Endothelial cell of umbilical vein (primary cell): ENCODE measurements around the gene MNT. TPM values are rescaled to one million over a fixed set of nuclear protein-coding genes. Genes with fewer than 3 reads are reported as not detected.

Experiments
- BruUV-seq: library from RNA; stranded (reverse); fragments of 400-500 nt; replicated peaks from 2 replicates; lab custom pipeline; 2021; lab: Mats Ljungman, UMichigan
- CTCF ChIA-PET: fragments of 300-600, 350-600 bp; sonication (Branson Sonifier 250); formaldehyde crosslinking; loops from one replicate; lab custom pipeline; 2021; ENCODE audit warnings: antibody characterized with exemption, inconsistent platforms; lab: Charles Lee
- POLR2A ChIA-PET: fragments of 300-600, 350-600 bp; sonication (Branson Sonifier 250); formaldehyde crosslinking; loops from one replicate; lab custom pipeline; 2021; ENCODE audit warnings: antibody characterized with exemption, inconsistent platforms; lab: Charles Lee
- DNase-seq: peaks from one replicate; pipeline ENCODE4 v3.0.0-alpha.2; 2011; ENCODE audit warnings: low read depth, low spot score
- FAIRE-seq: peaks from 2 replicates; lab custom pipeline; 2011; peaks lifted over from hg19 to GRCh38; lab: Jason Lieb, UNC
- H2AFZ ChIP-seq: 2 replicates; pipeline ENCODE4 v1.6.0; 2012; ENCODE audit warnings: low read depth, low read length, control low read depth, inconsistent platforms
- H3K27ac ChIP-seq: 2 replicates; pipeline ENCODE4 v1.5.1; 2011; ENCODE audit warnings: low read depth, mild to moderate bottlenecking, control low read depth, low read length, moderate library complexity; ENCODE audit not compliant: insufficient read depth
- H3K27me3 ChIP-seq, 2 experiments: 2 replicates each; pipeline versions ENCODE4 v1.6.0 to v1.6.1; 2011; ENCODE audit warnings: low read length in 2 of 2, mixed read lengths in 1 of 2; ENCODE audit not compliant: control insufficient read depth in 2 of 2, insufficient read depth in 2 of 2
- H3K36me3 ChIP-seq, 2 experiments: 2 replicates in 1 of 2; 3 replicates in 1 of 2; pipeline ENCODE4 v1.5.1; 2011; ENCODE audit warnings: low read length in 2 of 2, mild to moderate bottlenecking in 1 of 2, moderate library complexity in 1 of 2; ENCODE audit not compliant: control insufficient read depth in 2 of 2, insufficient read depth in 2 of 2; ENCODE audit errors: extremely low read depth in 1 of 2
- H3K4me1 ChIP-seq: 3 replicates; pipeline ENCODE4 v1.5.1; 2011; ENCODE audit warnings: mild to moderate bottlenecking, low read length; ENCODE audit not compliant: control insufficient read depth, insufficient read depth; ENCODE audit errors: extremely low read depth
- H3K4me2 ChIP-seq: 2 replicates; pipeline ENCODE4 v1.6.1; 2011; ENCODE audit warnings: low read length, control low read depth, mixed read lengths; ENCODE audit not compliant: insufficient read depth
- H3K4me3 ChIP-seq, 3 experiments: fragments of 200-600 bp in 1 of 3; sonication (generic), shearing (Covaris generic) in 1 of 3; replicated peaks in 1 of 3; 2 replicates each; pipeline ENCODE4 v1.5.1; 2011 to 2016; ENCODE audit warnings: control low read depth in 3 of 3, low read length in 3 of 3, mild to moderate bottlenecking in 2 of 3, inconsistent platforms in 1 of 3, low read depth in 1 of 3, moderate library complexity in 1 of 3; ENCODE audit not compliant: insufficient read depth in 1 of 3
- H3K79me2 ChIP-seq: 2 replicates; pipeline ENCODE4 v1.6.0; 2012; ENCODE audit warnings: low read length, inconsistent platforms; ENCODE audit not compliant: control insufficient read depth, insufficient read depth
- H3K9ac ChIP-seq: replicated peaks from 2 replicates; pipeline ENCODE3; 2011; ENCODE audit warnings: low read length, control low read depth; ENCODE audit not compliant: insufficient read depth; ENCODE audit errors: extremely low read depth
- H3K9me1 ChIP-seq: replicated peaks from 3 replicates; pipeline ENCODE4 v1.6.0; 2011; ENCODE audit warnings: mild to moderate bottlenecking, low read length; ENCODE audit not compliant: control insufficient read depth, insufficient read depth; ENCODE audit errors: extremely low read depth
- H3K9me3 ChIP-seq: replicated peaks from 2 replicates; pipeline ENCODE4 v1.5.1; 2012; ENCODE audit warnings: low read length, inconsistent platforms; ENCODE audit not compliant: control insufficient read depth, insufficient read depth
- H4K20me1 ChIP-seq: replicated peaks from 2 replicates; pipeline ENCODE3; 2011; ENCODE audit warnings: mild to moderate bottlenecking, low read length; ENCODE audit not compliant: control insufficient read depth, insufficient read depth; ENCODE audit errors: extremely low read depth
- CTCF ChIP-seq, 2 donors: IDR thresholded peaks; 1 replicate in 1 of 2; 2 replicates in 1 of 2; pipeline ENCODE4 v1.5.1; 2011; ENCODE audit warnings: low read length in 2 of 2, mild to moderate bottlenecking in 2 of 2, moderate library complexity in 2 of 2, control low read depth in 1 of 2, inconsistent platforms in 1 of 2, low read depth in 1 of 2; ENCODE audit not compliant: insufficient read depth in 1 of 2; ENCODE audit errors: extremely low read depth in 1 of 2
- EZH2 ChIP-seq: IDR thresholded peaks from 2 replicates; pipeline ENCODE4 v1.6.1; 2012; ENCODE audit warnings: borderline replicate concordance, low read depth, mild to moderate bottlenecking, moderate library complexity, low read length, inconsistent platforms; ENCODE audit not compliant: severe bottlenecking
- FOS ChIP-seq: IDR thresholded peaks from 2 replicates; pipeline ENCODE4 v1.6.1; 2011; ENCODE audit warnings: mild to moderate bottlenecking, low read length, moderate library complexity, borderline replicate concordance; ENCODE audit not compliant: insufficient read depth
- GATA2 ChIP-seq: IDR thresholded peaks from 2 replicates; pipeline ENCODE4 v1.7.0; 2011; ENCODE audit warnings: low read depth, mild to moderate bottlenecking, moderate library complexity, mixed read lengths, low read length; ENCODE audit not compliant: insufficient read length, insufficient read depth
- JUN ChIP-seq: IDR thresholded peaks from 2 replicates; pipeline ENCODE4 v1.6.1; 2011; ENCODE audit warnings: borderline replicate concordance, low read depth; ENCODE audit not compliant: insufficient read length, insufficient read depth
- MYC ChIP-seq: IDR thresholded peaks from one replicate; pipeline ENCODE4 v1.6.1; 2011; ENCODE audit warnings: mild to moderate bottlenecking, low read depth, low read length
- POLR2A ChIP-seq: IDR thresholded peaks from 2 replicates; pipeline ENCODE4 v1.6.1; 2012; ENCODE audit warnings: low read depth, mild to moderate bottlenecking, control low read depth, low read length
- POLR2AphosphoS5 ChIP-seq: IDR thresholded peaks from 2 replicates; pipeline ENCODE4 v1.6.1; 2012; ENCODE audit warnings: low read depth, mild to moderate bottlenecking, control low read depth, low read length, moderate library complexity; ENCODE audit not compliant: insufficient read depth
- dilution Hi-C: fragments of 300-500 bp; cut with MboI; formaldehyde crosslinking; loops from one replicate; pipeline ENCODE4 v1.15.0; 2019; ENCODE audit warnings: low sequenced_read_pairs; ENCODE audit not compliant: extremely low pct_ligation_motif_present
- intact Hi-C: fragments of 100-400 bp; cut with micrococcal nuclease; formaldehyde crosslinking; loops from one replicate; pipeline ENCODE4 v1.10.0; 2022
- polyA plus RNA-seq, 4 experiments: library from polyadenylated mRNA; depleted of rRNA in 3 of 4; stranded (reverse) in 3 of 4; unstranded in 1 of 4; fragments of >200 nt; gene quantifications; 2 replicates each; pipeline versions ENCODE4 v1.2.1 to v1.2.3, GENCODE V29; 2011 to 2012; ENCODE audit warnings: missing spikeins in 1 of 4
- total RNA-seq: library from RNA; stranded (reverse); gene quantifications from 2 replicates; pipeline ENCODE4 v1.2.3, GENCODE V29; 2021
- TF ChIP-seq, protein P1 (sequence below): IDR thresholded peaks from 2 replicates; pipeline ENCODE4 v1.6.1; 2011; ENCODE audit not compliant: insufficient read depth, insufficient read length

The MNT gene
- total and polyA plus RNA-seq, 2 donors (not counting 3 experiments of a cell fraction or from before 2014, with no cell fraction given): 4.1 to 21.6 TPM

DNA sequence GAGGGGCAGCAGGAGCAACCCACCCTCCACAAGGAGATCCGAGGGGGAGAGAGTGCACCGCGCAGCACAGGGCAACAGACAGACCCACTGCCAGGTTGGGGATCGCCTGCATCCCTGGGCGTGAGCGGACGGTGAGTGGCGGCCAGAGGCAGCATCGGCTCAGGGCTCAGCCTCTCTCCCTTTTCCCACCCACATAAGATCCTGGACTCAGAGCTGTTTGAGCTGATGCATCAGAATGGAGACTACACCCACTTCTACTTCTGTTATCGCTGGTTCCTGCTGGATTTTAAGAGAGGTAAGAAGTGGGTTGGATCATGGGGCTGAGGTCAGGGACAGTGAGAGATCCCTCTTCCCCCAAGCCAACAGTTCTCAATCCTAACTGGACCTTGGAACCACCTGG, 23.2 kb downstream of the MNT start:
- H3K4me1 ChIP-seq: no peaks in the 10 kb centered on the region
- FAIRE-seq (no peak), DNase-seq (no peak)
- intact Hi-C loops (no loop called here), dilution Hi-C loops (no loop called here)
- no peaks in the 10 kb centered on the region for H3K27me3 ChIP-seq
- no peak overlapping the region for H3K27ac ChIP-seq
- no peaks in the 10 kb centered on the region for H3K79me2 ChIP-seq
- H3K36me3 ChIP-seq: peaks cover 0 to 34% of the 10 kb centered on the region in 2 experiments
- TF ChIP-seq JUN: no peak
- TF ChIP-seq, protein P1, sequence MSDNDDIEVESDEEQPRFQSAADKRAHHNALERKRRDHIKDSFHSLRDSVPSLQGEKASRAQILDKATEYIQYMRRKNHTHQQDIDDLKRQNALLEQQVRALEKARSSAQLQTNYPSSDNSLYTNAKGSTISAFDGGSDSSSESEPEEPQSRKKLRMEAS: no peak
- no peak for TF ChIP-seq MYC
- no peak for TF ChIP-seq POLR2AphosphoS5
- TF ChIP-seq GATA2: no peak
- TF ChIP-seq FOS: no peak
- TF ChIP-seq CTCF (IDR thresholded peaks at IDR 0.05; ENCODE audit: extremely low read depth in 1 of 2, insufficient read depth in 1 of 2, low read depth in 1 of 2, low read length in 2 of 2): no peak
- no peak for TF ChIP-seq POLR2A
- TF ChIP-seq EZH2: no peak
- H3K9me3 ChIP-seq: no peaks in the 10 kb centered on the region
- no peaks in the 10 kb centered on the region for H4K20me1 ChIP-seq
- no peak overlapping the region for H2AFZ ChIP-seq
- no peak overlapping the region for H3K9ac ChIP-seq
- H3K4me3 ChIP-seq: no peak overlapping the region
- no TSS peak for BruUV-seq
- ChIA-PET CTCF (interaction anchor here (0.5 to 15.2 kb wide), 2 partner anchors 37 to 133 kb away, joined by 3 to 909 read pairs; no protein-coding TSS in a partner anchor), POLR2A (no interaction called here)
- H3K9me1 ChIP-seq: no peaks in the 10 kb centered on the region
- H3K4me2 ChIP-seq: no peak overlapping the region
